LNCAP (cell line): ENCODE data around the gene CHRNA5.

Source experiments
- CTCF ChIP-seq: fragments of 450-650 bp; IDR thresholded peaks from 2 replicates; pipeline ENCODE4 v1.5.1; 2017; ENCODE audit warnings: mild to moderate bottlenecking

CHRNA5 gene

GRCh38 chr15:78540141-78540870, 25.0 kb upstream of the CHRNA5 start, which contains the start of gene PSMA4:
Gene PSMA4, plus strand, starts transcription at chr15:78540444. Its CDS starts 1,484 bp downstream, at chr15:78541928.
- TF ChIP-seq CTCF: no peak

GRCh38 chr15:78540871-78541743, 24.2 kb upstream of the CHRNA5 start:
- no peak for TF ChIP-seq CTCF

DNA sequence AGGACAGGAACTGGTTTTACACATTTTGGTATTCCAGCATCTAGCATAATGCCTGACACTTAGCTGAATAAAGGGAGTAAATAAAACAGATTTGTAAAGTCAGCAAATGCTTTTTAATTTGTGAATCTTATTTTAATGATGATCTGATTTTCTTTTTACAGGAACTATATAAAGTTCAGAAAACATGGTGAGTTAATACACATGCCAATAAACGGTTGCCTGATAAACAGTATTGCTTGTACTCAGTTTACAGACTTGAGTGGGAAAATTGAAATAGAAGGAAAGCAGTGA, 23.6 kb upstream of the CHRNA5 start:
- no peak for TF ChIP-seq CTCF

DNA sequence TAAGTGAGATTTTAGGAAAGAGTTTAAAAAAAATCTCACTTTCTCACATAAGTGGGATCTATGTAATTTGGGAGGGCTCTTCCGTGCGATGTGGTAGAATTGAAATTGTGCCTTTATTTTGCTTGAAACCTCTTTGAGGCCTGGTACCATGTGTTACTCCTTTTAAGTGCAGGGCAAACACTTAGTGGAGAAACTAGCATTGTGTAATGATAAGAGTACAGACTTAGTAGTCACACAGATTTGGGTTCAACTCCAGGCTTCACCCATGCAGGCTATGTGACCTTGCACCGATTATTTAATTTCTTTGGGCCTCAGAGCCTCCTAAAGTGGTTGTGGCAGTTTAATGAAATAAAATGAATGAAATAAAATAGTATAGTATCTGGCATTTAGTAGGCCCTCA, 22.7 kb upstream of the CHRNA5 start:
- TF ChIP-seq CTCF: no peak

- TF ChIP-seq CTCF: no peak
These were observed 15.1 kb upstream of the CHRNA5 start for GRCh38 chr15:78550194-78550593.

DNA sequence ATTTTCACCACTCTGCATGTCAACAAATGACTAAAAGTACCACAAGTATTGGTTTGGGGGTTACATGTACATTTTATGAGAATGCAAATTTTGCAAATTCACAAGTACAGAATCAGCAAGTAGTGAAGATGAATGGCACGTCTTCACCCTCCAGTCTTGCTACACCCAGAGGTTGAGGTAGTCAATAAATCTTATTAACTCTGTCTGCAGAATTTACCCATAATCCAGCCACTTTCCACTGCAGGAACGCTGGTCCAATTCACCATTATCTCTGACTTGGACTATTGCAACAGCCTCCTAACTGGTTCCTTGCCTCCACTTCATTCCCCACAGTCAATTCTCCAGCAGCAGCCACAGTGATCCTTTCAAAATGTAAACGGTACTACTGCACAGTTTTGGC, 14.5 kb upstream of the CHRNA5 start:
- no peak for TF ChIP-seq CTCF

- no peak for TF ChIP-seq CTCF
These were observed 13.4 kb upstream of the CHRNA5 start for GRCh38 chr15:78551902-78552301.
